Osteoblast (primary cell): ENCODE measurements around the gene SLC41A3. TPM values are rescaled to one million over a fixed set of nuclear protein-coding genes. Genes with fewer than 3 reads are reported as not detected.

ENCODE experiments used
- DNase-seq: peaks from one replicate; pipeline ENCODE4 v3.0.0; 2011; ENCODE audit warnings: low spot score, mixed read lengths; ENCODE audit not compliant: insufficient read length; ENCODE audit errors: missing footprints
- H2AFZ ChIP-seq: 2 replicates; pipeline ENCODE4 v1.6.0; 2011; ENCODE audit warnings: mild to moderate bottlenecking, low read length
- H3K27ac ChIP-seq: 2 replicates; pipeline ENCODE4 v1.5.1; 2011; ENCODE audit warnings: mild to moderate bottlenecking, low read depth, low read length, moderate library complexity
- H3K27me3 ChIP-seq: 2 replicates; pipeline ENCODE4 v1.6.0; 2012; ENCODE audit warnings: mild to moderate bottlenecking, control low read depth, inconsistent platforms, low read length, moderate library complexity; ENCODE audit not compliant: insufficient read depth
- H3K36me3 ChIP-seq: 2 replicates; pipeline ENCODE4 v1.5.1; 2011; ENCODE audit warnings: mild to moderate bottlenecking, low read length, control low read depth, moderate library complexity; ENCODE audit not compliant: insufficient read depth
- H3K4me1 ChIP-seq: 2 replicates; pipeline ENCODE4 v1.5.1; 2011; ENCODE audit warnings: mild to moderate bottlenecking, low read length, control low read depth, moderate library complexity; ENCODE audit not compliant: insufficient read depth
- H3K4me2 ChIP-seq: 2 replicates; pipeline ENCODE4 v1.6.0; 2011; ENCODE audit warnings: mild to moderate bottlenecking, low read length; ENCODE audit not compliant: insufficient read depth
- H3K4me3 ChIP-seq: fragments of 200-600 bp; sonication (generic); 3 replicates; pipeline ENCODE4 v1.5.1; 2012; ENCODE audit warnings: mild to moderate bottlenecking, low read length, inconsistent platforms; ENCODE audit not compliant: insufficient read depth
- H3K79me2 ChIP-seq: 2 replicates; pipeline ENCODE4 v1.6.0; 2012; ENCODE audit warnings: mild to moderate bottlenecking, low read length, control low read depth, inconsistent platforms; ENCODE audit not compliant: insufficient read depth
- H3K9me3 ChIP-seq: 2 replicates; pipeline ENCODE4 v1.5.1; 2011; ENCODE audit warnings: low read depth, low read length, control low read depth
- H4K20me1 ChIP-seq: 2 replicates; pipeline ENCODE4 v1.6.0; 2012; ENCODE audit warnings: mild to moderate bottlenecking, low read length, control low read depth; ENCODE audit not compliant: insufficient read depth
- total RNA-seq: library from RNA; depleted of rRNA; stranded (reverse); fragments of >200 nt; gene quantifications from 2 replicates; pipeline ENCODE4 v1.2.3, GENCODE V29; 2012
- TF ChIP-seq, protein P1 (sequence below): IDR thresholded peaks from 2 replicates; pipeline ENCODE4 v1.5.1; 2011; ENCODE audit warnings: mild to moderate bottlenecking, low read depth, low read length, moderate library complexity; ENCODE audit errors: extremely low read depth

The SLC41A3 gene
- total RNA-seq, 1 donor: 59.4 TPM

DNA sequence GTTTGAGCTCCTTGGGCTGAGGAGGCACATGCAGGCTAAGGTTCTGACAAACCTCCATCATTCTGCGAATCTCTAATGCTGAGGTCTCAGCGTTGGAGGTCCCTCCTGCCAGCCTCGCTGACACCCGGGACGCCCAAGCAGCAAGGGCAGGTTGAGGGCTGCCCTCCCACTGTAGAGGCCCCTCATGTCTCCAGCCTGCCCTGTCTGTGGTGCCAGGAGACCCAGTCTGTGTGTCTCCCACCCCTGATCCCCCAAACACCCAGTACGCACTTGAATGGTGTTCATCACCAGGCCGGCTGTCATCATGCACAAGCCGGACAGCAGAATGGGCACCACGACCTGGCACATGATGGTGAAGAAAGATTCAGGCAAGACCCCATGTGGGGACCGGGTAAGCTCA is 27.8 kb downstream of the SLC41A3 start:
- Histone ChIP-seq H3K27me3 (no peaks in the 10 kb centered on the region), H3K4me2 (no peak overlapping the region), H3K4me3 (no peak overlapping the region), H3K4me1 (peaks cover 9% of the 10 kb centered on the region), H3K27ac (no peak overlapping the region), H3K36me3 (no peaks in the 10 kb centered on the region), H3K9me3 (no peaks in the 10 kb centered on the region), H4K20me1 (no peaks in the 10 kb centered on the region), H3K79me2 (no peaks in the 10 kb centered on the region), H2AFZ (no peak overlapping the region)
- TF ChIP-seq, protein P1, sequence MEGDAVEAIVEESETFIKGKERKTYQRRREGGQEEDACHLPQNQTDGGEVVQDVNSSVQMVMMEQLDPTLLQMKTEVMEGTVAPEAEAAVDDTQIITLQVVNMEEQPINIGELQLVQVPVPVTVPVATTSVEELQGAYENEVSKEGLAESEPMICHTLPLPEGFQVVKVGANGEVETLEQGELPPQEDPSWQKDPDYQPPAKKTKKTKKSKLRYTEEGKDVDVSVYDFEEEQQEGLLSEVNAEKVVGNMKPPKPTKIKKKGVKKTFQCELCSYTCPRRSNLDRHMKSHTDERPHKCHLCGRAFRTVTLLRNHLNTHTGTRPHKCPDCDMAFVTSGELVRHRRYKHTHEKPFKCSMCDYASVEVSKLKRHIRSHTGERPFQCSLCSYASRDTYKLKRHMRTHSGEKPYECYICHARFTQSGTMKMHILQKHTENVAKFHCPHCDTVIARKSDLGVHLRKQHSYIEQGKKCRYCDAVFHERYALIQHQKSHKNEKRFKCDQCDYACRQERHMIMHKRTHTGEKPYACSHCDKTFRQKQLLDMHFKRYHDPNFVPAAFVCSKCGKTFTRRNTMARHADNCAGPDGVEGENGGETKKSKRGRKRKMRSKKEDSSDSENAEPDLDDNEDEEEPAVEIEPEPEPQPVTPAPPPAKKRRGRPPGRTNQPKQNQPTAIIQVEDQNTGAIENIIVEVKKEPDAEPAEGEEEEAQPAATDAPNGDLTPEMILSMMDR: no peak
- DNase-seq: no peak

DNA sequence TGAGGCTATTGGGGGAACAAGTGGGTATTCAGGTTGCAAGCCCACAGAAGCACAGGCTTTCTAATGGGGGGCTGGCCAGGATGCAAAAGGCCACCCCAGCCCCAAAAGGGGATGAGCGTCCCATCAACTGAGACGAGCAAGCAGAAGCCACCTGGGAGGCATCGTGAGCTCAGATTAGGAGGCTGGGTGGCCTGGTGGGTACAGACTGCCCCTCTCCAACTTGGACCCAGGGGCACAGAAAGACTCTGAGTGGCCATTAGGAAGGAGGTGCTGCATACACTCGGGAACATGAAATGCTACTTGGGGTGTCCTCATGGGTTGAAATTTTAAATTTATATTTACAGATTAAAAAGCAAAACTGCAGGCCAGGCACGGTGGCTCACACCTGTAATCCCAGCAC is 29.1 kb downstream of the SLC41A3 start:
- no peak overlapping the region for H2AFZ ChIP-seq
- TF ChIP-seq, protein P1: no peak
- H4K20me1 ChIP-seq: no peaks in the 10 kb centered on the region
- no peaks in the 10 kb centered on the region for H3K79me2 ChIP-seq
- H3K9me3 ChIP-seq: no peaks in the 10 kb centered on the region
- H3K4me2 ChIP-seq: no peak overlapping the region
- H3K4me3 ChIP-seq: no peak overlapping the region
- DNase-seq: no peak
- no peaks in the 10 kb centered on the region for H3K27me3 ChIP-seq
- H3K4me1 ChIP-seq: peaks cover 9% of the 10 kb centered on the region
- no peak overlapping the region for H3K27ac ChIP-seq
- no peaks in the 10 kb centered on the region for H3K36me3 ChIP-seq

DNA sequence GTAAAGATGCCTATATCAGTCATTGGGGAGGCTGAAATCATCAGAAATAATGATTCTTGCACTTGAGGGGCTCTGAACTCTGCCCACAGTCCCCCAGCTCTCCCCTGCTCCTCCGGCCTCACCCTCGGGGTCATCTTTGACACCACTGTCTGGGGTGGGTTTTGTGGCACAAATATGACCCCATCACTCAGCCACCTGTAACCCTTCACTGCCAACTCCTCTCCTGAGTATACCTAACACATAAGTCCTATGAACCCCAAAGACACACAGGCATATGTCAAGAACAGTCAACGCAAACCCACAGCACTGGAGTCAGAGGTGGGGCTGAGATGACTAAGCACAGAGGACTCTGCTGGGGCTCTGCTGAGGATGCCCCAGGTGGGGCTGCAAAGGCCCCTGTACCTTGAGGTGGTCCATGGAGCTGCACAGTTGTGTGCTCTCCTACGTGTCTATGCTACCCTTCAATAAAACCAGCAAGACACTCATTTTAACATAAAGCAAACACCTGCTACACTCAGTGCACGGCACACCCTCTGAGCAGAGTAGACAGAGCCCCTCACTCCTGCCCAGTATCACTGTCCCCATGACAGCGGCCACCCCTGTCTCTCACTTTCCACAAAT is 29.9 kb downstream of the SLC41A3 start:
- TF ChIP-seq, protein P1: no peak
- H3K27me3 ChIP-seq: no peaks in the 10 kb centered on the region

DNA sequence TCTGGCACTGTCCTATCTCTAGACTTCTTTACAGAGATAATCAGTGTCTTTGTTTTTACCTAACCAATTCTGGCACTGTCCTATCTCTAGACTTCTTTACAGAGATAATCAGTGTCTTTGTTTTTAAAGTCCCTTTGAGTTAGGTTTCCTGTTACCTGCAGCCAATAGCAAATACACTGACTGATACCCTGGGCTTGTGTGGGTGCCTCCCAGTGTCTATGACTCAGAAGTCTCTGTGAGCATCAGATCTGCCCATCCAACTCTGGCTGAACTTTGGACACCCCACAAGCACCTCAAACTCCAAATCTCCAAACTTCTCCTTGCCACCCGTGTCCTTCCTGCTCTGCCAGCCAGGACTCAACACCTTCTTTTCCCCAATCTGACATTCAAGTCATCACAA is 30.4 kb downstream of the SLC41A3 start:
- Histone ChIP-seq H3K9me3 (no peaks in the 10 kb centered on the region), H3K4me3 (no peak overlapping the region), H3K27ac (no peak overlapping the region), H3K4me1 (no peaks in the 10 kb centered on the region), H3K4me2 (no peak overlapping the region), H2AFZ (no peak overlapping the region), H3K36me3 (no peaks in the 10 kb centered on the region), H3K79me2 (no peaks in the 10 kb centered on the region), H3K27me3 (no peaks in the 10 kb centered on the region), H4K20me1 (no peaks in the 10 kb centered on the region)
- no peak for DNase-seq
- TF ChIP-seq, protein P1: no peak

More for the DNA sequence above, 29.9 kb downstream of the SLC41A3 start:
- Histone ChIP-seq H3K4me3 (no peak overlapping the region), H3K4me2 (no peak overlapping the region), H3K36me3 (no peaks in the 10 kb centered on the region), H3K27ac (no peak overlapping the region), H2AFZ (no peak overlapping the region), H3K4me1 (peaks cover 4% of the 10 kb centered on the region), H4K20me1 (no peaks in the 10 kb centered on the region), H3K79me2 (no peaks in the 10 kb centered on the region), H3K9me3 (no peaks in the 10 kb centered on the region)
- no peak for DNase-seq
